Endothelial cell of umbilical vein (primary cell): ENCODE measurements around the gene MCM7.

Experiments
- POLR2A ChIP-seq: IDR thresholded peaks from 2 replicates; pipeline ENCODE4 v1.6.1; 2012; ENCODE audit warnings: low read depth, mild to moderate bottlenecking, control low read depth, low read length
- POLR2AphosphoS5 ChIP-seq: IDR thresholded peaks from 2 replicates; pipeline ENCODE4 v1.6.1; 2012; ENCODE audit warnings: low read depth, mild to moderate bottlenecking, control low read depth, low read length, moderate library complexity; ENCODE audit not compliant: insufficient read depth
- TF ChIP-seq, protein P1 (sequence below), 2 donors: IDR thresholded peaks; 1 replicate in 1 of 2; 2 replicates in 1 of 2; pipeline ENCODE4 v1.5.1; 2011; ENCODE audit warnings: low read length in 2 of 2, mild to moderate bottlenecking in 2 of 2, moderate library complexity in 2 of 2, control low read depth in 1 of 2, inconsistent platforms in 1 of 2, low read depth in 1 of 2; ENCODE audit not compliant: insufficient read depth in 1 of 2; ENCODE audit errors: extremely low read depth in 1 of 2
- TF ChIP-seq, protein P2 (sequence below): IDR thresholded peaks from 2 replicates; pipeline ENCODE4 v1.6.1; 2011; ENCODE audit not compliant: insufficient read depth, insufficient read length

DNA sequence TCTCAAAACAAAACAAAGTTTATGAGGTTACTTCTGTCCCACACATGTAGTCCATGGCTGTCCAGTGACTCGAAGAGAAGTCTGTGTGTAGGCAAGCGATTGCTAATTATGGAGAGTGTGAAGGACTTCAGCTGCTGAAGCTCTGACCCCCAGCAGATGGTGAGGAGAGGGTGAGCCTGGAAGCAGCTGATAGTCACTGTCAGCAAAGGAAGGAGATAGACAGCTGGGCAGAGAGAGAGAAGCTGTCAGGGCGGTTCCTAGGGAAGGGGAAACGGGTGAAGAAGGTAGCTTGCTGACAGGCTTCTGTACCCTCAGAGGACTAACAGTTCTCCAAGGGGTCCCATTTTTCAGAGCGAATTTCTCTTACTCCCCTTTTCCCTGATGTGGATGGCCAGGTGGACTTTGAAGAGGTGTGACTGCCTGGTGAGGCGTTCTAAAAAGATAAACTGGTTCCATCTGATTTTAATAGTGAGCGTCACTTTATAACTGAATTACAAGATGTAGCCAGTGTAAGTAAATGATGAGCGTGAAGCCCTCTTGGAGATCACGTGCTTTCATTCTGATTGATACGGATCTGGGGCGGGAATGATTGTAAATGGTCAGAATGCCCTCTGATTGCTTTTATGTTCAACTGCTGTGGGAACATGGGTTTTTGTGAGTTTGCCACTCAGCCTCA, 39.5 kb downstream of the MCM7 start:
- TF ChIP-seq, protein P1, sequence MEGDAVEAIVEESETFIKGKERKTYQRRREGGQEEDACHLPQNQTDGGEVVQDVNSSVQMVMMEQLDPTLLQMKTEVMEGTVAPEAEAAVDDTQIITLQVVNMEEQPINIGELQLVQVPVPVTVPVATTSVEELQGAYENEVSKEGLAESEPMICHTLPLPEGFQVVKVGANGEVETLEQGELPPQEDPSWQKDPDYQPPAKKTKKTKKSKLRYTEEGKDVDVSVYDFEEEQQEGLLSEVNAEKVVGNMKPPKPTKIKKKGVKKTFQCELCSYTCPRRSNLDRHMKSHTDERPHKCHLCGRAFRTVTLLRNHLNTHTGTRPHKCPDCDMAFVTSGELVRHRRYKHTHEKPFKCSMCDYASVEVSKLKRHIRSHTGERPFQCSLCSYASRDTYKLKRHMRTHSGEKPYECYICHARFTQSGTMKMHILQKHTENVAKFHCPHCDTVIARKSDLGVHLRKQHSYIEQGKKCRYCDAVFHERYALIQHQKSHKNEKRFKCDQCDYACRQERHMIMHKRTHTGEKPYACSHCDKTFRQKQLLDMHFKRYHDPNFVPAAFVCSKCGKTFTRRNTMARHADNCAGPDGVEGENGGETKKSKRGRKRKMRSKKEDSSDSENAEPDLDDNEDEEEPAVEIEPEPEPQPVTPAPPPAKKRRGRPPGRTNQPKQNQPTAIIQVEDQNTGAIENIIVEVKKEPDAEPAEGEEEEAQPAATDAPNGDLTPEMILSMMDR (IDR thresholded peaks at IDR 0.05; ENCODE audit: extremely low read depth in 1 of 2, insufficient read depth in 1 of 2, low read depth in 1 of 2, low read length in 2 of 2): no peak
- TF ChIP-seq POLR2AphosphoS5: no peak
- TF ChIP-seq, protein P2, sequence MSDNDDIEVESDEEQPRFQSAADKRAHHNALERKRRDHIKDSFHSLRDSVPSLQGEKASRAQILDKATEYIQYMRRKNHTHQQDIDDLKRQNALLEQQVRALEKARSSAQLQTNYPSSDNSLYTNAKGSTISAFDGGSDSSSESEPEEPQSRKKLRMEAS: no peak
- no peak for TF ChIP-seq POLR2A
